HG03457 (cell line): Measurements from ENCODE around the gene NR3C2.
"Not testable (repeated sequence)": the region's sequence is repeated elsewhere in the genome, so short reads cannot be mapped to it uniquely, and the experiment has no call there.

Source experiments
- ATAC-seq: cut with Tn5 transposase; IDR thresholded peaks from one replicate; pipeline ENCODE4 v1.9.1; 2021; ENCODE audit warnings: moderate number of reproducible peaks; ENCODE audit not compliant: unreplicated experiment

Gene NR3C2

GRCh38 chr4:148116264-148116663, 325.9 kb downstream of the NR3C2 start:
- ATAC-seq: no peak

GRCh38 chr4:148114436-148114835, 327.8 kb downstream of the NR3C2 start:
- no peak for ATAC-seq

GRCh38 chr4:148112231-148112982, 329.8 kb downstream of the NR3C2 start:
- ATAC-seq: no peak

GRCh38 chr4:148110169-148110568, 332.0 kb downstream of the NR3C2 start:
- no peak for ATAC-seq

- ATAC-seq: no peak
Observed at GRCh38 chr4:148109216-148109615, 333.0 kb downstream of the NR3C2 start.

GRCh38 chr4:148108766-148109165, 333.4 kb downstream of the NR3C2 start:
- ATAC-seq: no peak

- ATAC-seq: no peak
Observed at GRCh38 chr4:148103597-148104355, 338.4 kb downstream of the NR3C2 start.

GRCh38 chr4:148101790-148102189, 340.4 kb downstream of the NR3C2 start:
- no peak for ATAC-seq

GRCh38 chr4:148101235-148101634, 341.0 kb downstream of the NR3C2 start:
- ATAC-seq: no peak

GRCh38 chr4:148097801-148098200, 344.4 kb downstream of the NR3C2 start:
- no peak for ATAC-seq

- no peak for ATAC-seq
Observed at GRCh38 chr4:148095346-148095923, 346.8 kb downstream of the NR3C2 start.

- ATAC-seq: no peak
Observed at GRCh38 chr4:148094149-148094548, 348.1 kb downstream of the NR3C2 start.

GRCh38 chr4:148093065-148093464, 349.1 kb downstream of the NR3C2 start:
- no peak for ATAC-seq

- ATAC-seq: no peak
Observed at GRCh38 chr4:148092316-148093014, 349.7 kb downstream of the NR3C2 start.

GRCh38 chr4:148091896-148092295, 350.3 kb downstream of the NR3C2 start:
- no peak for ATAC-seq

GRCh38 chr4:148090503-148091476, 351.4 kb downstream of the NR3C2 start:
- no peak for ATAC-seq

GRCh38 chr4:148090029-148090428, 352.2 kb downstream of the NR3C2 start:
- ATAC-seq: no peak

- ATAC-seq: no peak
Observed at GRCh38 chr4:148089624-148090023, 352.6 kb downstream of the NR3C2 start.

- not testable (repeated sequence) for ATAC-seq
Observed at GRCh38 chr4:148083073-148083472, 359.1 kb downstream of the NR3C2 start.

- no peak for ATAC-seq
Observed at GRCh38 chr4:148081745-148082144, 360.5 kb downstream of the NR3C2 start.
